Endothelial cell of umbilical vein (primary cell): ENCODE results near the gene KLRD1. TPM values are rescaled to one million over a fixed set of nuclear protein-coding genes. Genes with fewer than 3 reads are reported as not detected.

Experiments used
- BruUV-seq: library from RNA; stranded (reverse); fragments of 400-500 nt; replicated peaks from 2 replicates; lab custom pipeline; 2021; lab: Mats Ljungman, UMichigan
- CTCF ChIA-PET: fragments of 300-600, 350-600 bp; sonication (Branson Sonifier 250); formaldehyde crosslinking; loops from one replicate; lab custom pipeline; 2021; ENCODE audit warnings: antibody characterized with exemption, inconsistent platforms; lab: Charles Lee
- POLR2A ChIA-PET: fragments of 300-600, 350-600 bp; sonication (Branson Sonifier 250); formaldehyde crosslinking; loops from one replicate; lab custom pipeline; 2021; ENCODE audit warnings: antibody characterized with exemption, inconsistent platforms; lab: Charles Lee
- DNase-seq: peaks from one replicate; pipeline ENCODE4 v3.0.0-alpha.2; 2011; ENCODE audit warnings: low read depth, low spot score
- FAIRE-seq: peaks from 2 replicates; lab custom pipeline; 2011; peaks lifted over from hg19 to GRCh38; lab: Jason Lieb, UNC
- H2AFZ ChIP-seq: 2 replicates; pipeline ENCODE4 v1.6.0; 2012; ENCODE audit warnings: low read depth, low read length, control low read depth, inconsistent platforms
- H3K27ac ChIP-seq: 2 replicates; pipeline ENCODE4 v1.5.1; 2011; ENCODE audit warnings: low read depth, mild to moderate bottlenecking, control low read depth, low read length, moderate library complexity; ENCODE audit not compliant: insufficient read depth
- H3K27me3 ChIP-seq, 2 experiments: 2 replicates each; pipeline versions ENCODE4 v1.6.0 to v1.6.1; 2011; ENCODE audit warnings: low read length in 2 of 2, mixed read lengths in 1 of 2; ENCODE audit not compliant: control insufficient read depth in 2 of 2, insufficient read depth in 2 of 2
- H3K36me3 ChIP-seq, 2 experiments: 2 replicates in 1 of 2; 3 replicates in 1 of 2; pipeline ENCODE4 v1.5.1; 2011; ENCODE audit warnings: low read length in 2 of 2, mild to moderate bottlenecking in 1 of 2, moderate library complexity in 1 of 2; ENCODE audit not compliant: control insufficient read depth in 2 of 2, insufficient read depth in 2 of 2; ENCODE audit errors: extremely low read depth in 1 of 2
- H3K4me1 ChIP-seq: 3 replicates; pipeline ENCODE4 v1.5.1; 2011; ENCODE audit warnings: mild to moderate bottlenecking, low read length; ENCODE audit not compliant: control insufficient read depth, insufficient read depth; ENCODE audit errors: extremely low read depth
- H3K4me2 ChIP-seq: 2 replicates; pipeline ENCODE4 v1.6.1; 2011; ENCODE audit warnings: low read length, control low read depth, mixed read lengths; ENCODE audit not compliant: insufficient read depth
- H3K4me3 ChIP-seq, 3 experiments: fragments of 200-600 bp in 1 of 3; sonication (generic), shearing (Covaris generic) in 1 of 3; replicated peaks in 1 of 3; 2 replicates each; pipeline ENCODE4 v1.5.1; 2011 to 2016; ENCODE audit warnings: control low read depth in 3 of 3, low read length in 3 of 3, mild to moderate bottlenecking in 2 of 3, inconsistent platforms in 1 of 3, low read depth in 1 of 3, moderate library complexity in 1 of 3; ENCODE audit not compliant: insufficient read depth in 1 of 3
- H3K79me2 ChIP-seq: 2 replicates; pipeline ENCODE4 v1.6.0; 2012; ENCODE audit warnings: low read length, inconsistent platforms; ENCODE audit not compliant: control insufficient read depth, insufficient read depth
- H3K9ac ChIP-seq: replicated peaks from 2 replicates; pipeline ENCODE3; 2011; ENCODE audit warnings: low read length, control low read depth; ENCODE audit not compliant: insufficient read depth; ENCODE audit errors: extremely low read depth
- H3K9me1 ChIP-seq: replicated peaks from 3 replicates; pipeline ENCODE4 v1.6.0; 2011; ENCODE audit warnings: mild to moderate bottlenecking, low read length; ENCODE audit not compliant: control insufficient read depth, insufficient read depth; ENCODE audit errors: extremely low read depth
- H3K9me3 ChIP-seq: replicated peaks from 2 replicates; pipeline ENCODE4 v1.5.1; 2012; ENCODE audit warnings: low read length, inconsistent platforms; ENCODE audit not compliant: control insufficient read depth, insufficient read depth
- H4K20me1 ChIP-seq: replicated peaks from 2 replicates; pipeline ENCODE3; 2011; ENCODE audit warnings: mild to moderate bottlenecking, low read length; ENCODE audit not compliant: control insufficient read depth, insufficient read depth; ENCODE audit errors: extremely low read depth
- CTCF ChIP-seq, 2 donors: IDR thresholded peaks; 1 replicate in 1 of 2; 2 replicates in 1 of 2; pipeline ENCODE4 v1.5.1; 2011; ENCODE audit warnings: low read length in 2 of 2, mild to moderate bottlenecking in 2 of 2, moderate library complexity in 2 of 2, control low read depth in 1 of 2, inconsistent platforms in 1 of 2, low read depth in 1 of 2; ENCODE audit not compliant: insufficient read depth in 1 of 2; ENCODE audit errors: extremely low read depth in 1 of 2
- EZH2 ChIP-seq: IDR thresholded peaks from 2 replicates; pipeline ENCODE4 v1.6.1; 2012; ENCODE audit warnings: borderline replicate concordance, low read depth, mild to moderate bottlenecking, moderate library complexity, low read length, inconsistent platforms; ENCODE audit not compliant: severe bottlenecking
- FOS ChIP-seq: IDR thresholded peaks from 2 replicates; pipeline ENCODE4 v1.6.1; 2011; ENCODE audit warnings: mild to moderate bottlenecking, low read length, moderate library complexity, borderline replicate concordance; ENCODE audit not compliant: insufficient read depth
- GATA2 ChIP-seq: IDR thresholded peaks from 2 replicates; pipeline ENCODE4 v1.7.0; 2011; ENCODE audit warnings: low read depth, mild to moderate bottlenecking, moderate library complexity, mixed read lengths, low read length; ENCODE audit not compliant: insufficient read length, insufficient read depth
- JUN ChIP-seq: IDR thresholded peaks from 2 replicates; pipeline ENCODE4 v1.6.1; 2011; ENCODE audit warnings: borderline replicate concordance, low read depth; ENCODE audit not compliant: insufficient read length, insufficient read depth
- MYC ChIP-seq: IDR thresholded peaks from one replicate; pipeline ENCODE4 v1.6.1; 2011; ENCODE audit warnings: mild to moderate bottlenecking, low read depth, low read length
- POLR2A ChIP-seq: IDR thresholded peaks from 2 replicates; pipeline ENCODE4 v1.6.1; 2012; ENCODE audit warnings: low read depth, mild to moderate bottlenecking, control low read depth, low read length
- POLR2AphosphoS5 ChIP-seq: IDR thresholded peaks from 2 replicates; pipeline ENCODE4 v1.6.1; 2012; ENCODE audit warnings: low read depth, mild to moderate bottlenecking, control low read depth, low read length, moderate library complexity; ENCODE audit not compliant: insufficient read depth
- dilution Hi-C: fragments of 300-500 bp; cut with MboI; formaldehyde crosslinking; loops from one replicate; pipeline ENCODE4 v1.15.0; 2019; ENCODE audit warnings: low sequenced_read_pairs; ENCODE audit not compliant: extremely low pct_ligation_motif_present
- intact Hi-C: fragments of 100-400 bp; cut with micrococcal nuclease; formaldehyde crosslinking; loops from one replicate; pipeline ENCODE4 v1.10.0; 2022
- polyA plus RNA-seq, 4 experiments: library from polyadenylated mRNA; depleted of rRNA in 3 of 4; stranded (reverse) in 3 of 4; unstranded in 1 of 4; fragments of >200 nt; gene quantifications; 2 replicates each; pipeline versions ENCODE4 v1.2.1 to v1.2.3, GENCODE V29; 2011 to 2012; ENCODE audit warnings: missing spikeins in 1 of 4
- total RNA-seq: library from RNA; stranded (reverse); gene quantifications from 2 replicates; pipeline ENCODE4 v1.2.3, GENCODE V29; 2021
- TF ChIP-seq, protein P1 (sequence below): IDR thresholded peaks from 2 replicates; pipeline ENCODE4 v1.6.1; 2011; ENCODE audit not compliant: insufficient read depth, insufficient read length

The KLRD1 gene
- total and polyA plus RNA-seq, 2 donors (not counting 3 experiments of a cell fraction or from before 2014, with no cell fraction given) = 0.13 to 0.15 TPM

GRCh38 chr12:10363914-10364814 lies 56.5 kb downstream of the KLRD1 start:
- CTCF ChIA-PET = interaction anchor here (0.9 to 3.2 kb wide), 7 partner anchors 10 to 613 kb away, joined by 3 to 18 read pairs (median 5); no protein-coding TSS in a partner anchor
- Histone ChIP-seq H3K9ac (peak overlapping the region; percentile 81), H3K4me2 (peak overlapping the region; percentile 93), H3K27me3 (no peaks in the 10 kb centered on the region), H2AFZ (peak overlapping the region; percentile 99), H3K9me3 (no peaks in the 10 kb centered on the region), H3K36me3 (no peaks in the 10 kb centered on the region), H3K4me3 (peak overlapping the region; percentile 62 to 93 (median 78)), H3K79me2 (no peaks in the 10 kb centered on the region), H3K9me1 (no peaks in the 10 kb centered on the region), H4K20me1 (no peaks in the 10 kb centered on the region), H3K27ac (peak overlapping the region; percentile 77), H3K4me1 (peaks cover 26% of the 10 kb centered on the region)
- POLR2A ChIA-PET = no interaction called here
- FAIRE-seq (peak; percentile 46), DNase-seq (peak; percentile 77)
- intact Hi-C loops (loop anchor here (1.0 to 10.0 kb wide), 3 partner anchors 23 to 359 kb away; partner anchors contain the start of genes CLEC12B and YBX3), dilution Hi-C loops (no loop called here)
- no peak for TF ChIP-seq GATA2
- TF ChIP-seq POLR2AphosphoS5 = no peak
- TF ChIP-seq MYC = no peak
- TF ChIP-seq POLR2A = no peak
- TF ChIP-seq EZH2 = no peak
- TF ChIP-seq, protein P1, sequence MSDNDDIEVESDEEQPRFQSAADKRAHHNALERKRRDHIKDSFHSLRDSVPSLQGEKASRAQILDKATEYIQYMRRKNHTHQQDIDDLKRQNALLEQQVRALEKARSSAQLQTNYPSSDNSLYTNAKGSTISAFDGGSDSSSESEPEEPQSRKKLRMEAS = no peak
- no peak for TF ChIP-seq FOS
- TF ChIP-seq JUN = no peak
- no peak for TF ChIP-seq CTCF (IDR thresholded peaks at IDR 0.05; ENCODE audit: extremely low read depth in 1 of 2, insufficient read depth in 1 of 2, low read depth in 1 of 2, low read length in 2 of 2)
- TSS peak; percentile 85 for BruUV-seq
